Right atrium auricular region (tissue), 2 donors: ENCODE results near the gene HS6ST3. TPM values are rescaled to one million over a fixed set of nuclear protein-coding genes. Genes with fewer than 3 reads are reported as not detected.
A peak's percentile ranks its signal among the peaks of the same experiment; 100 is the strongest.

Experiments
- DNase-seq: peaks from one replicate; pipeline ENCODE4 v3.0.0-alpha.2; 2019; ENCODE audit warnings: low spot score
- H3K27ac ChIP-seq, 2 donors: fragments of 200-600 bp; sonication (generic); 1 replicate in 1 of 2; 2 replicates in 1 of 2; pipeline ENCODE4 v1.5.1; 2016 to 2019
- H3K27me3 ChIP-seq, 2 donors: fragments of 200-600 bp; sonication (generic); one replicate each; pipeline versions ENCODE4 v1.5.1 to v1.6.0; 2017 to 2019
- H3K36me3 ChIP-seq: fragments of 200-600 bp; sonication (generic); one replicate; pipeline ENCODE4 v1.5.1; 2016
- H3K4me1 ChIP-seq, 2 donors: fragments of 200-600 bp; sonication (generic); one replicate each; pipeline versions ENCODE4 v1.5.1 to v1.6.0; 2017 to 2019
- H3K4me3 ChIP-seq, 2 donors: fragments of 200-600 bp; sonication (generic); 1 replicate in 1 of 2; 2 replicates in 1 of 2; pipeline ENCODE4 v1.5.1; 2017 to 2019; ENCODE audit warnings: mild to moderate bottlenecking in 1 of 2, moderate library complexity in 1 of 2
- H3K9me3 ChIP-seq, 2 donors: fragments of 200-600 bp; sonication (generic); one replicate each; pipeline ENCODE4 v1.5.1; 2019
- total RNA-seq, 2 donors: library from RNA; depleted of rRNA; stranded (reverse); fragments of >200 nt; gene quantifications; one replicate each; pipeline ENCODE4 v1.1.0, GENCODE V29; 2016
- TF ChIP-seq, protein P1 (sequence below), 2 donors: fragments of 200-600 bp; sonication (generic); IDR thresholded peaks; one replicate each; pipeline ENCODE4 v1.5.1; 2019; ENCODE audit warnings: antibody characterized with exemption in 2 of 2

Gene HS6ST3
- total RNA-seq, 2 donors from 2014 or later = 0.59 to 3.1 TPM

DNA sequence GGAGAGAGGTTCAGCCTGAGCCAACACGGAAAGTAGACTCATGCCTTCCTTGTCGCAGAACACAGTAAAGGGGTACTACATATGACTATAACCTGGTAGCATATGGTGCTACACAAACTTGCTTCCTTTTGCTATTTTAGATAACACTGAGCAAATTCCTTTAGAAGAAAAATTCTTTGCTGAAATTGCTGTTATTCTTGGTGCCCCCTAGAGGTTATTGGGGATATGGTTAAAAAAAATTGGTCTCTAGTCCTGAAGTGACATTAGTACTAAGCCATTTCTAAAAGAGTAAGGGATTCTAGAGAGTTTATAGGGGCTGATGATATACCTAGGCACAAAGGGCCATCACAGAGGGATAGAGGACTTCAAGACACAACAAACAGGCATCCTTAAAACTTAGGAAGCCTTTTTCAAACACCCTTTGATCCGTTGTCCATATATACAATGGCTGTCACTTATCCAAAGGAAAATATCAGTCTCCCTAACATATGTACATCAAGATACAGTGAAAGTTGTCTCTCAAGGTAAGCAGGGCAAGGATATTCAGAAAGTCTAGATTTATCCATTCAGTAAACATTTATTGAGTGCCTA lies 13.9 kb upstream of the HS6ST3 start:
- Histone ChIP-seq H3K27me3 (no peaks in the 10 kb centered on the region), H3K9me3 (no peaks in the 10 kb centered on the region), H3K4me3 (no peak overlapping the region), H3K36me3 (no peaks in the 10 kb centered on the region), H3K4me1 (no peaks in the 10 kb centered on the region), H3K27ac (no peak overlapping the region)
- DNase-seq = no peak
- TF ChIP-seq, protein P1, sequence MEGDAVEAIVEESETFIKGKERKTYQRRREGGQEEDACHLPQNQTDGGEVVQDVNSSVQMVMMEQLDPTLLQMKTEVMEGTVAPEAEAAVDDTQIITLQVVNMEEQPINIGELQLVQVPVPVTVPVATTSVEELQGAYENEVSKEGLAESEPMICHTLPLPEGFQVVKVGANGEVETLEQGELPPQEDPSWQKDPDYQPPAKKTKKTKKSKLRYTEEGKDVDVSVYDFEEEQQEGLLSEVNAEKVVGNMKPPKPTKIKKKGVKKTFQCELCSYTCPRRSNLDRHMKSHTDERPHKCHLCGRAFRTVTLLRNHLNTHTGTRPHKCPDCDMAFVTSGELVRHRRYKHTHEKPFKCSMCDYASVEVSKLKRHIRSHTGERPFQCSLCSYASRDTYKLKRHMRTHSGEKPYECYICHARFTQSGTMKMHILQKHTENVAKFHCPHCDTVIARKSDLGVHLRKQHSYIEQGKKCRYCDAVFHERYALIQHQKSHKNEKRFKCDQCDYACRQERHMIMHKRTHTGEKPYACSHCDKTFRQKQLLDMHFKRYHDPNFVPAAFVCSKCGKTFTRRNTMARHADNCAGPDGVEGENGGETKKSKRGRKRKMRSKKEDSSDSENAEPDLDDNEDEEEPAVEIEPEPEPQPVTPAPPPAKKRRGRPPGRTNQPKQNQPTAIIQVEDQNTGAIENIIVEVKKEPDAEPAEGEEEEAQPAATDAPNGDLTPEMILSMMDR (IDR thresholded peaks at IDR 0.05) = peak in 1 of 2 donors; percentile 59

DNA sequence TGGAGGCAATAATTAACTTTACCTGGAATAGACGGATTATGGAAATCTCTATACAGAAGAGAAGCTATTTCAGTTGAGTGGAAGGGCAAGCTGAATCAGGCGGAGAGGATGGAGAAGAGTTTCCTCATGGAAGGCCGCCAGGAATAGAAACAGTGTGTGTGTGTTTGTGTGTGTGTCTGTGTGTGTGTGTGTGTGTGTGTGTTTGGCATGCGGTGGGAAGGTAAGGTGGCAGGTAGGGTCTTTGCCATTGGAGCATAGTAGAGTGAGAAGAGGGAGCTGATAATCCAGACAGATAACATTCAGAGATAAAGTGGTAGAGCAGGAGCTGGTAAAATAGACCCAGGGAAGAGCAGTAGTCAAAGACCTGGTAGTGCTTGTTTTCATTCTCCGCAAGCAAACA lies 9.2 kb upstream of the HS6ST3 start:
- H3K27ac ChIP-seq = no peak overlapping the region
- no peak for DNase-seq
- H3K4me3 ChIP-seq = no peak overlapping the region
- H3K9me3 ChIP-seq = no peaks in the 10 kb centered on the region
- no peaks in the 10 kb centered on the region for H3K27me3 ChIP-seq
- H3K4me1 ChIP-seq = no peaks in the 10 kb centered on the region
- H3K36me3 ChIP-seq = no peaks in the 10 kb centered on the region
- TF ChIP-seq, protein P1 (IDR thresholded peaks at IDR 0.05) = no peak

- no peaks in the 10 kb centered on the region for H3K27me3 ChIP-seq
- H3K27ac ChIP-seq = no peak overlapping the region
Measured at GRCh38 chr13:96081888-96082287, 8.0 kb upstream of the HS6ST3 start.

GRCh38 chr13:96082640-96083039 lies 7.3 kb upstream of the HS6ST3 start:
- TF ChIP-seq, protein P1 (IDR thresholded peaks at IDR 0.05) = no peak
- no peaks in the 10 kb centered on the region for H3K27me3 ChIP-seq
- H3K27ac ChIP-seq = no peak overlapping the region
- H3K4me3 ChIP-seq = no peak overlapping the region
- no peaks in the 10 kb centered on the region for H3K4me1 ChIP-seq
- H3K9me3 ChIP-seq = no peaks in the 10 kb centered on the region
- H3K36me3 ChIP-seq = no peaks in the 10 kb centered on the region
- DNase-seq = no peak

More at GRCh38 chr13:96081888-96082287, 8.0 kb upstream of the HS6ST3 start:
- TF ChIP-seq, protein P1 (IDR thresholded peaks at IDR 0.05) = no peak
- DNase-seq = no peak
- H3K9me3 ChIP-seq = no peaks in the 10 kb centered on the region
- no peaks in the 10 kb centered on the region for H3K36me3 ChIP-seq
- H3K4me1 ChIP-seq = no peaks in the 10 kb centered on the region
- H3K4me3 ChIP-seq = no peak overlapping the region

- Histone ChIP-seq H3K27me3 (peaks cover 0 to 2% of the 10 kb centered on the region in 2 donors), H3K4me1 (peaks cover 0 to 14% of the 10 kb centered on the region in 2 donors), H3K9me3 (no peaks in the 10 kb centered on the region), H3K27ac (no peak overlapping the region), H3K36me3 (no peaks in the 10 kb centered on the region), H3K4me3 (no peak overlapping the region)
- DNase-seq = no peak
- TF ChIP-seq, protein P1 (IDR thresholded peaks at IDR 0.05) = no peak
Measured at GRCh38 chr13:96086736-96087135, 3.2 kb upstream of the HS6ST3 start.

- Histone ChIP-seq H3K36me3 (no peaks in the 10 kb centered on the region), H3K9me3 (no peaks in the 10 kb centered on the region), H3K27me3 (peaks cover 0 to 7% of the 10 kb centered on the region in 2 donors), H3K27ac (no peak overlapping the region), H3K4me3 (no peak overlapping the region), H3K4me1 (peaks cover 0 to 14% of the 10 kb centered on the region in 2 donors)
- TF ChIP-seq, protein P1 (IDR thresholded peaks at IDR 0.05) = no peak
- no peak for DNase-seq
Measured at GRCh38 chr13:96089139-96089538, 768 bp upstream of the HS6ST3 start.
